ENCODE measurements around the gene ZNF143.

DNA sequence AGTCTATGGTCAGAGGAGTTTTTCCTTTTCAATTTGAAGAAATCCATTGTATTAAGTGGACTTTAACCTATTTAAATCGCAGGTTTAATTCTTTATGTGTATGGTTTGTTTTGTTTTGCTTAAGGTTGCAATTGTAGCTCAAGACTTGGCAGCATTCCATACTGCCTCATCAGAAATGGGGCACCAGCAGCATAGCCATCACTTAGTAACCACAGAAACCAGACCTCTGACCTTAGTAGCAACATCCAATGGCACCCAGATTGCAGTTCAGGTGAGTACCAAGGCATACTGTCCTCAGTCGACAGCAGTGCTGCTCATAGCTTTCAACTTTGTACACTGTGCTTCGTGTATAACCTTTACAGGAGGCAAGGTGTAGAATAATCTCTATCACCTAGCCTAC, 64.3 kb downstream of the ZNF143 start:
- TF ChIP-seq GATA2 (IDR thresholded peaks at IDR 0.05; ENCODE audit: low read depth, low read length): no peak
- no peak for TF ChIP-seq GATA3 (IDR thresholded peaks at IDR 0.05; ENCODE audit: low read depth, low read length)

Data from SH-SY5Y (cell line).